GM19193 (cell line): ENCODE results near the gene TMEM126B.

Source experiments
- POLR2A ChIP-seq: IDR thresholded peaks from 4 replicates; pipeline ENCODE4 v1.6.1; 2011; ENCODE audit not compliant: insufficient read depth, insufficient read length; ENCODE audit errors: extremely low read depth

TMEM126B gene

DNA sequence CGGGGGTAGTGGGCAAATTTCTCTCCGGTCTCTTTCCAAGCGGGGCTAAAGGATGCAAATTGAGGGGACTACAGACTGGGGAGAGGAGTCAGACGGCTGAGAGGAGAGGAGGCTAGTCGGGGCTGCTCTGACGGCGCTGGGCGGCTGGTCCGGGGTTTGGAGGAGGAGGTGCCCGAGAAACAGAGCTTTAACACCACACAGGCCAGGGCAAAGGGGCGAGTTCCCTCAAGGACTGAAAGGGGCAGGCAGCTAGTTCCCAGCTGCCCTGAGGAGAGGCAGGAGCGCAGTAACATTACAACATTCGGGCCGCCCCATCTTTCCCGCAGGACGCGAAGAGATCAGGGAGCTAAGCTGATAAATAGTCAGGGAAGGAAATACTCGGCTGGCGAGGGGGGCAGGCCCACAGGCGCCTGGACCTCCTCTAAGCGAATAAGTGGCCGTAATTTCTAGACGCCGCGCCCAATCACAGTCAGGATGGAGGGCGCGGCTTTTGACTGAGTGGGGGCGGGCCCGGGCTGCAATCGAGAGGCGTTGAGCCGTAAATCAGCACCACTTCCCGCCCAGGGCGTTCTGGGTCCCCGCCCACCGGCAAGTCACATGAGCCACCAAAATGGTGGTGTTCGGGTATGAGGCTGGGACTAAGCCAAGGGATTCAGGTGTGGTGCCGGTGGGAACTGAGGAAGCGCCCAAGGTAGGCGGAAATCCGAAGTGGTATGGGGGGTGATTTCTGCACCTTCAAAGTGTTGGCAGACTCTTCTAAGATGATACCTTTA, at the start of gene TMEM126B:
Gene TMEM126B, plus strand, starts transcription at position 596 of the 773 bp plus-strand sequence. Its CDS starts 15 bp downstream, at position 611.
- TF ChIP-seq POLR2A: peak; percentile 90

DNA sequence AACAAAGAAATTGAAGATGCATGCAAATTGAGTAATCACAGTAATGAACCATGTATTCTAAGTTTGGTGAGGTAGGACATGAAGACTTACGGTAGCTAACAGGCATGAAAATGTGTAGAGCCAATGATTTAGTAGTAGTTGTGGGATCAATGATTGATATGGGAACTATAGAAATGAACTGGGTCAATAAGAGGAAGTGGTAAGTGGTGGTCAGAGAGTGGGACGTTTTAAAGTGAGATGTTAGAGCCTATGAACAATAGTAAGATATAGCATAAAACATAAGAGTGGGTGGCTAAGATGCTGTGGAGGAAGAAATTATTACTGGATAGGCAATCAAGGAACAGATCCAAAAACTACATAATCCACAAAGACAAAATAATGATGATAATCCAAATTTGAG, 46.3 kb upstream of the TMEM126B start:
- no peak for TF ChIP-seq POLR2A

DNA sequence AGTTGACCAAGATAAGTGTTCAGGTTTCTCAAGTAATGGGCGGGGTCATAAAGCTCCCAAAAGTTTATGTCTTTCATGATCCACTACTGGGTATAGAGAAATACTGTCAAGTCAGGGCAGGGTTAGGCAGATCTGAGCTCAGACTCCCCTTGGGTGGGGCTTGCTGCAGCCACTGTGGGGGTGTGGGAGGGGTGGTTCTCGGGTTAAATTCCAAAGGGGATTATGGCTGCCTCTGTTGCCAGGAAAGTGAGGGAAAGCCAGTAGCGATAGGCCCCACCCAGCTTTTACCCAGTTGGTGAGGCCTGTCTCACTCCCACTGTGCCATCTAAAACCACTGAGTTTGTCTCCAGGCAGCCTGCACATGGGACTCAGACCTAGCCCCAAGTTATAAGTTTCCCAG, 39.0 kb upstream of the TMEM126B start:
- TF ChIP-seq POLR2A: no peak

DNA sequence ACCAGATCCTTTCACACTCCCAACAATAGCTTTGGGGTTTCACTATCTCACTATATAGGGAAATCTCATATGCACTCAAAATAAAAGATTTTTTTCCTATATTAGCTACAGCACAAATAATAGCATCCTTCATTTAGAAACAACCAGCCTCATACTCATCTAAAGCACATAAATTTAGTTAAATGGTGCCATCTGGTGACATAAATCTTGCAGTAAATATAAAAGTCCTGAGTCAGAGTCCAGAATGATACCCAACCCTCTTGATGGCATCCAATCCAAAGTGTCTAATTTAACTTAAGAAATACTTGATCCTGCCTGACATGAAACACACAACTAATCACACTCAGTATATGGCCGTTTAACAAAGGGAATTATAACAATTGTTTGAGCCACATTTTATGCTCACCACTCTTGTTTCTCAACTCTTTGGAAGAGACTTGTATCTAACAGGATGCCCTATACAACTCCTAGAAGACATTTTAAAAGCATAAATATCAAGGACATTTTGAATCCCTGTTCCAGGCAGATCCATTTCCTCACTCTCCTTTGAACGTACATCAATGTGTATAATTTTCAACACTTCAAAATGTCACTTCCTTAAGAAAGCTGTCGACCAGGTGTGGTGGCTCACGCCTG, 37.4 kb upstream of the TMEM126B start:
- no peak for TF ChIP-seq POLR2A

DNA sequence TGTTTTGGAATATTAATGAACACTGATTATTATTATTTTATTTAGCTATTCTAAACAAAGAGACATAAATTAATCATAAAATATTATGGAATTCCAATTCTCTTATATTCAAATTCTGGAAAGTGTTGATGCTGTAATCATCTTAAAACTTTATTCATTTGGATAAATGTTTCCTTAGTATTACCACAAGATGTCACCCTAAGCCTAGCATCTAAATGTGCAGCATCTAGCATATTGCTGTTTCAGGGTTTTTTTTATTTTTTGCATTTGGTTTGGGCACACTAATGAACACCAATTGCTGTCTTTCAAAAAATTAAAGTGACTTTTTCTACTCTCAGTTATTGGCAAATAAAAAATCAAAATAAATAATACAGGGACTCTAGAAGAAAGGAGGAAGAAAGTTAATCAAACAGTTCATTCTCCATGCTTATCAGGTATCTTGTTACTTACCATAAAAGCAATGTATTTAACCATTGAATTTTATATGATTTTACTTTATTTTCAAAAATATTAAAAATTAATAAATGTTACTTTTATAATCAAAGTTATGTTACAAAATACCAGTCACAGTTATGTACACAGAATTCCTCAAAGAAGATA, 33.0 kb upstream of the TMEM126B start:
- no peak for TF ChIP-seq POLR2A

DNA sequence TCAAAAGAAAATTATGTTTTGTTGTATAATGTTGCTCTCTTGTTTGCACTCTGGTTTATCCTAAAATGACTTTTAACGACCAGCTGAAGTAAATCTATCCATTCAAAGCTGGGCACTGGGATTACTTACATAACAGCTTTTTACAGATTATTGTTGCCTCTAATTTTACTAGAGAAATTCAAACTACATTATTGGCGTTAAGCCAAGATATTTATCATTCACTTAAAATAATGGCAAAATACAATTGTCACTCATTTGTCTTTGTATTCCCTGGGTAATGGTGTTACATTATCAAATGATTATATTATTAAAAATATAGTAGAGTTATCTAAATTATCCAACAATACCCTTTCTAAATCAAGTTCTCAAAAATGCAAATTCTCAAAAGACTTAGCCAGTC, 31.5 kb upstream of the TMEM126B start:
- no peak for TF ChIP-seq POLR2A

DNA sequence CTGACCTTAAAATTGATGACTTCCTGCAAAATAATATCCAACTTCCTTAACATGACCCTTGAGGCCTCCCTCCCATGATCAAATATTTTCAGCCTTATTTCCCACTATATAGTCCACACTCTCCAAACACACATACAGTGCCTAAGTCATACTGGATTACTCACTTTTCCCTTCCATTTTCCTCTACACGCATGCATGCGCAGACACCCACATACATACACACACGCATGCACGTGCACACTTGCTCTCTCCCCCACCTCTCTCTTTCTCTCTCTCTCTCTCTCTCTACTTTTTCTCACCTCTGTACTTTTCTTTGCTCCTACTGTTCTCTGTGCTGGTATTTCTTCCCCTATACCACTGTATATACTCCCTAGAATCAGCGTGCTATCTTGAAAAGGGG, 29.3 kb upstream of the TMEM126B start:
- TF ChIP-seq POLR2A: no peak

DNA sequence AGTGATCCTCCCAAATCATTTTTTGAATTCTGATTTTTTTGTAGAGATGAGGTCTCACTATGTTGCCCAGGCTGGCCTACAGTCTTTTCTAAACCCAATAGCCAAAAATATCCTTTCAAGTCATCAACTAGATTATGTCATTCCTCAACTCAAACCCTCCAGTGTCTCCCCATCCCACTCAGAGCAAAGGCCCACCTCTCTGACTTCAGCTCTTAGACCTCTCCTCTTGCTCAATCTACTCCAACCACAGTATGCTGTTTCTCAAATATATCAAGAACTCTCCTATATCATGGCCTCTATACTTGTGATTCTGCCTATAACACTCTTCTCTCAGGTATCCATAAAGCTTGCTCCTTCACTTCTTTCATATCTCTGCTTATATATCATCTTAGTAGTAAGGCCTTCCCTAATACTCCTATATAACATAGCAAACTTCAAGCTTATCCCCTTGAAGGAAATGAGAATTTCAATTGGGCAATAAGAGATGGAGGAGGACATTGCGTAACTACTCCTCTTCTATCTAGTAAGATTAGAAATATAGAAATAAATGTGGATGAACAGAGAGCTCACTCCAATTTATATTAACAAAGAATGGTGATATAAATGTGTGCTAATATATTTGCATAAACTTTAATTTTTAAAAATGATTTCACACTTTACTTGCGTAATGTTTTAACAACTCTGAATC, 25.7 kb upstream of the TMEM126B start:
- TF ChIP-seq POLR2A: no peak

DNA sequence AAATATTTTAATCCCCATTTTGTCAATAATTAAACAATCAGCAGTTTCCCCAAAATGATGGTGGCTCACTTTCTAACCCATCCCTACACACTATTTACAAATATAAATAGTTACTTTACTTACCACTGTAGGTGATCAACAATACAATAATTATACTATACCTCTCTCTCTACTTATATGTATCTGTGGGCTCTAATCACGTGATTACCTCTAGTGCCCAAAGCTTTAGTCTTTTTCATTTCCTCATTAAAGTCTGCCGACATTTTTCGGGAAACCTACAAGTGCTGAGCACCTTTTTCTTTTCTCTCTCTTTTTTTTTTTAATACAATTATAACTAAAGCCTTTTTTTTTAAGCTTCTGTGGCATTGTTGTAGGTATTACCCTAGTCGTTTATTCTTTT, 25.2 kb upstream of the TMEM126B start:
- TF ChIP-seq POLR2A: no peak

DNA sequence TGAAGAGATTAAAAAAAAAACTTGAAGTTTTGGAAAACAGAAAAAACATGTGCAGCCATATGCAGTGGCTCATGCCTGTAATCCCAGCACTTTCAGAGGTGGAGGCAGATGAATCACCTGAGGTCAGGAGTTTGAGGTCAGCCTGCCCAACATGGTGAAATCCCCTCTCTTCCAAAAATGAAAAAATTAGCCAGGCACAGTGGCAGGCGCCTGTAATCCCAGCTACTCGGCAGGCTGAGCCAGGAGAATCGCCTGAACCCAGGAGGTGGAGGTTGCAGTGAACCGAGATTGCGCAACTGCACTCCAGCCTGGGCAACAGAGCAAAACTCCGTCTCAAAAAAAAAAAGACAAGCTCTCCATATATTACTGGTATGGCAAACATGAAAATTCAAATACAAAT, 8.9 kb upstream of the TMEM126B start:
- TF ChIP-seq POLR2A: no peak

DNA sequence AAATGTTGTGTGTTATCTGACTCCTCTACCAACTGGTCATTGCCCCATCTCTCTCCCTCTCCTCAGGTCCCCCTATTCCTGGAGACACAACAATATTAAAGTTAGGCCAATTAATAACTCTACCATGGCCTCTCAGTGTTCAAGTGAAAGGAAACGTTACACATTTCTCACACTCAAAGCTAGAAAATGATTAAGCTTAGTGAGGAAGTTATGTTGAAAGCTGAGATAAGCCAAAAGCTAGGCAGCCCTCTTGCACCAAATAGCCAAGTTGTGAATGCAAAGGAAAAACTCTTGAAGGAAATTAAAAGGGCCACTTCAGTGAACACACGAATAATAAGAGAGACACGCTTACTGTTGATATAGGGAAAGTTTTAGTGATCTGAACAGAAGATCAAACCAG, 8.1 kb upstream of the TMEM126B start:
- TF ChIP-seq POLR2A: no peak

DNA sequence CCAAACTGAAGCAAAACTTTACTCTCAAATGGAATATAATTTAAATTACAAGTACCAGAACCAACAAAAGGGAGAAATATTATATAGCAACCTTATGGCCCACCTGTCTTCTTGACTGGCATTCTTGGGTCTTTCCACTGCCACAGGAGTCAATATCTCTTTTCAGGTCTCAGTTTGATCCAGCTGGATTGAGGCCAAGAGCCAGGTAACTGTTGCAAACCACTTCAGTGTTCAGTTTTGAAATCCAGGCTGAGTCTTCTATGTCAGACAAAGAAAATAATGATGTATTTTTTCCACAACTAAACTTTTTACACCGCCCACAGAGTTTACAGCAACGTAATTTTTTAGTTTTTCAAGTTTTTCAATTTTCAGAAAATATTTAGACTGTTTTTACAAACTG, 1.9 kb upstream of the TMEM126B start:
- TF ChIP-seq POLR2A: no peak

DNA sequence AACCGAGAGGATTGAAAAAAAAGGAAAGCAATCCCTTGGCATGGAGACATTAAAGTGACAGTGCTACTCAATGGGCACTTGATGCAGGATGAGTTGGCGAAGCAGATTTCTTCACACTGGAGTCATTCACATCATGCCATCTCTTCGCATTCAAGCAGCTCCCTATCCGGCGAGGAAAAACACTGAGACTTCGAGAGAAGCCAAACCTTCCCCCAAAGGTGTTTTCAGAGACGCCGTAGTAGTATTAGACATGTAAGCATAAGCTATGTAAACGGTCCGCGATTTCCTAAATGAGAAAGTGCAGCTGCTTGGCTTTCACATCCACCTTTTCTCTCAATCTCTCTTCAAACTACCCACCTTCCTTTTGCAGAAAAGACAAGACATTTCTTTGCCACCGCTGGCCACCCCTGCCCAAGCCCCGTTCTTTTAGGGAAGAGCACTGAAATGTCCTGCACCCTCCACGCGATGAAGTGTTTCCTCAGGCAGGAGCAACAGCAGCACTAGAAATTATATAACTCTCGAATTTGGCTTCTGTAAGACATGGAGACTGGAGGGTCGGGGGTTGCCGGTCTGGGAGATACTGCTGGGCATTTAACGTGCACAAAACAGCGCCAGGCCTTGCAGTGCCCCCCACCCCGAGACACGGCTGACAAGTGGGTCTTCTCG, 928 bp upstream of the TMEM126B start, which contains the start of gene DLG2:
Gene DLG2, minus strand, starts transcription at position 13 of the 666 bp plus-strand sequence.
- no peak for TF ChIP-seq POLR2A

DNA sequence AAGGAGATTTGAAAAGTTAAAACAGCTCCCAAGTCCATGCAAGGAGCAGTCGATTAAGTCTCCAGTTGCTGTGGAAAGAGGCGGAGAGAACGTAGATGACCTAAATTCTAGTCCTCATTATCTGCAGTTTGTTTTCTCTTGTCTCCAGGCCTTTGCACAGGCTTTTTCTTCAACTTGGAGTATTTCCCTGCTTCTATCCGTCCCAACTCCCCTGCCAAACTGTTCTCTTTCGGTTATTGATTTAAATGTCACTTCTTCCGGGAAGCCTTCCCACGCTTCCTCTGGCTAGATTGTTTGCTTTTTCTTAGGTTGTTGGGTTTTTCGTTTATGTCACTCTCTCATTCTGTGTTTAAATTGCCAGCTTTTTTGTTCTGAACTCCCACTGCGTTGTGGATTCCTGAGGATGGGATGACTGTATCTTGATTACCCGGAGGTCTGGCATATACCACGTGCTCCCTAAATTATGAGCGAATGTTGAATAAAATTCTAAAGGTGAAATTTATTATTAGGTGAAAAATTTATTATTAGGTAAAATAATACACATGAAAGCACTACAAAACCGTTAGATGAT, 463 bp downstream of the TMEM126B start:
- TF ChIP-seq POLR2A: no peak
